Vagina (tissue), 2 donors: ENCODE results near the gene ANTXR1.

Experiments
- CTCF ChIP-seq, 3 experiments: fragments of 450-650 bp in 2 of 3; fragments of 200-600 bp in 1 of 3; sonication (generic) in 1 of 3; IDR thresholded peaks; one replicate each; pipeline ENCODE4 v1.5.1; 2017 to 2019; ENCODE audit warnings: antibody characterized with exemption in 3 of 3, mild to moderate bottlenecking in 2 of 3, moderate library complexity in 2 of 3
- POLR2AphosphoS5 ChIP-seq, 2 donors: sonication (generic); formaldehyde crosslinking; IDR thresholded peaks; one replicate each; pipeline ENCODE4 v1.9.0; 2017; ENCODE audit warnings: antibody characterized with exemption in 2 of 2, mild to moderate bottlenecking in 2 of 2, low read depth in 1 of 2; ENCODE audit not compliant: insufficient read depth in 1 of 2

- TF ChIP-seq POLR2AphosphoS5 (IDR thresholded peaks at IDR 0.05; ENCODE audit: insufficient read depth in 1 of 2, low read depth in 1 of 2) = no peak
- no peak for TF ChIP-seq CTCF (IDR thresholded peaks at IDR 0.05)
Measured at GRCh38 chr2:69109255-69109654, 96.3 kb downstream of the ANTXR1 start.
